Measurements from ENCODE around the gene NPTX2. TPM values are rescaled to one million over a fixed set of nuclear protein-coding genes. Genes with fewer than 3 reads are reported as not detected.

The NPTX2 gene
- total RNA-seq, 1 donor from 2014 or later, result 0.40 TPM

DNA sequence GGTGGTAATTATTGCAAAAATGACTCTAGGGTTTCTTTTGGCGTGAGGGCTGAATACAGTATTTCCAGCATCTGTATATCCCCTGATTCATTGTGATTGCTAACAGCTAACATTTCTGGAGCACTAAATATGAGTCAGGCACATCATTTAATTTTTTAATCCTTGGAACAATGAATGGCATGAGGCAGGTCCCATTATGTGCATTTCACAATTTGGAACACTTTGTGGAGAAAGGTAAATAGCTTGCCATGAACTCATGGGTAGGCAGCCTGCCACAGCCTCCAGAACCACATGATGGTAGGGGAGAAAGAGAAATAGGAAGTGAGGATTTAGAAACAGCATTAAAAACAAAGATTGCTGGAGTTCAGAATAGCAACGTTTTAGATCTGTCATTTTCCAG, 1.7 kb downstream of the NPTX2 start:
- no peak for DNase-seq (ENCODE audit: low read depth)
- H3K4me3 ChIP-seq (ENCODE audit: low read depth, low read length), result no peak overlapping the region
- TF ChIP-seq, protein P1, sequence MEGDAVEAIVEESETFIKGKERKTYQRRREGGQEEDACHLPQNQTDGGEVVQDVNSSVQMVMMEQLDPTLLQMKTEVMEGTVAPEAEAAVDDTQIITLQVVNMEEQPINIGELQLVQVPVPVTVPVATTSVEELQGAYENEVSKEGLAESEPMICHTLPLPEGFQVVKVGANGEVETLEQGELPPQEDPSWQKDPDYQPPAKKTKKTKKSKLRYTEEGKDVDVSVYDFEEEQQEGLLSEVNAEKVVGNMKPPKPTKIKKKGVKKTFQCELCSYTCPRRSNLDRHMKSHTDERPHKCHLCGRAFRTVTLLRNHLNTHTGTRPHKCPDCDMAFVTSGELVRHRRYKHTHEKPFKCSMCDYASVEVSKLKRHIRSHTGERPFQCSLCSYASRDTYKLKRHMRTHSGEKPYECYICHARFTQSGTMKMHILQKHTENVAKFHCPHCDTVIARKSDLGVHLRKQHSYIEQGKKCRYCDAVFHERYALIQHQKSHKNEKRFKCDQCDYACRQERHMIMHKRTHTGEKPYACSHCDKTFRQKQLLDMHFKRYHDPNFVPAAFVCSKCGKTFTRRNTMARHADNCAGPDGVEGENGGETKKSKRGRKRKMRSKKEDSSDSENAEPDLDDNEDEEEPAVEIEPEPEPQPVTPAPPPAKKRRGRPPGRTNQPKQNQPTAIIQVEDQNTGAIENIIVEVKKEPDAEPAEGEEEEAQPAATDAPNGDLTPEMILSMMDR (conservative IDR thresholded peaks at IDR 0.05; ENCODE audit: low read depth, low read length), result no peak

DNA sequence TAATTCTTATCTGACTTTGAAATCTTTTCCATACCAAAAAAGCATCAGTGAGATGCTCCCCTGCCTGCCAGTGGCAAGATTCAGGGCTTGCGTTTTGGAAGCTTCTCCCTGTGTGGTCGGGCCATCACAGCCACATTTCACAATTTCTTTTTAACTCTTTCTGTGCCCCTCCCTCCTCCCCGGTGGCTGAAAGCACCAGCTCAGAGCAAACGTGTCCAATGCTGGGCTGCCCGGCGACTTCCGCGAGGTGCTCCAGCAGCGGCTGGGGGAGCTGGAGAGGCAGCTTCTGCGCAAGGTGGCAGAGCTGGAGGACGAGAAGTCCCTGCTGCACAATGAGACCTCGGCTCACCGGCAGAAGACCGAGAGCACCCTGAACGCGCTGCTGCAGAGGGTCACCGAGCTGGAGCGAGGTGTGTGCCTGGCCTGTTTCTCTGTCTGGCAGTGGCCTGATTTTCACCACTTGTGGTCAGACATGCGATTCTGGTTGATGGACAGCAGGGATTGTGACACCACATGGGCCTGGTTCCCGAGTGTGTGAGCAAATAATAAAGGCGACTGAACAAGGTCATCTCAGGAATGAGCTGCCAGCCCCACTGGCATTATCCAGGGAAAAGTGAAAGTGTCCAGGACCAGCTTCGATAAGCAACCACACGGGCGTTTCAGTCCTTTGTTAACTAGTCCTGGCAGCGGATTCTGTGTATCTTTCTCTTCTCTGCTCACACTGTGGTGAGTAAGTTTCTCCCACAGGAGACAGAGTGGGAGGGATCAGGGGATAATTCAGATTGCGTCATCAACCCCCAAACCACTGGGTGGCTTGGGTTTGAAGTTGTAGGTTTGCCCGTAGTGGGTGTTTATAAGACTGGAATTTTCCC, 2.6 kb downstream of the NPTX2 start:
- TF ChIP-seq, protein P1 (conservative IDR thresholded peaks at IDR 0.05; ENCODE audit: low read depth, low read length), result no peak
- no peak overlapping the region for H3K4me3 ChIP-seq (ENCODE audit: low read depth, low read length)
- no peak for DNase-seq (ENCODE audit: low read depth)

GRCh38 chr7:98621573-98622482, 4.7 kb downstream of the NPTX2 start:
- TF ChIP-seq, protein P1 (conservative IDR thresholded peaks at IDR 0.05; ENCODE audit: low read depth, low read length), result no peak
- DNase-seq (ENCODE audit: low read depth), result no peak
- H3K4me3 ChIP-seq (ENCODE audit: low read depth, low read length), result no peak overlapping the region

- TF ChIP-seq, protein P1 (conservative IDR thresholded peaks at IDR 0.05; ENCODE audit: low read depth, low read length), result no peak
- DNase-seq (ENCODE audit: low read depth), result no peak
Observed at GRCh38 chr7:98622926-98623325, 5.8 kb downstream of the NPTX2 start.

GRCh38 chr7:98624846-98625420, 7.8 kb downstream of the NPTX2 start:
- H3K4me3 ChIP-seq (ENCODE audit: low read depth, low read length), result no peak overlapping the region
- no peak for DNase-seq (ENCODE audit: low read depth)
- TF ChIP-seq, protein P1 (conservative IDR thresholded peaks at IDR 0.05; ENCODE audit: low read depth, low read length), result no peak

More at GRCh38 chr7:98622926-98623325, 5.8 kb downstream of the NPTX2 start:
- no peak overlapping the region for H3K4me3 ChIP-seq (ENCODE audit: low read depth, low read length)

DNA sequence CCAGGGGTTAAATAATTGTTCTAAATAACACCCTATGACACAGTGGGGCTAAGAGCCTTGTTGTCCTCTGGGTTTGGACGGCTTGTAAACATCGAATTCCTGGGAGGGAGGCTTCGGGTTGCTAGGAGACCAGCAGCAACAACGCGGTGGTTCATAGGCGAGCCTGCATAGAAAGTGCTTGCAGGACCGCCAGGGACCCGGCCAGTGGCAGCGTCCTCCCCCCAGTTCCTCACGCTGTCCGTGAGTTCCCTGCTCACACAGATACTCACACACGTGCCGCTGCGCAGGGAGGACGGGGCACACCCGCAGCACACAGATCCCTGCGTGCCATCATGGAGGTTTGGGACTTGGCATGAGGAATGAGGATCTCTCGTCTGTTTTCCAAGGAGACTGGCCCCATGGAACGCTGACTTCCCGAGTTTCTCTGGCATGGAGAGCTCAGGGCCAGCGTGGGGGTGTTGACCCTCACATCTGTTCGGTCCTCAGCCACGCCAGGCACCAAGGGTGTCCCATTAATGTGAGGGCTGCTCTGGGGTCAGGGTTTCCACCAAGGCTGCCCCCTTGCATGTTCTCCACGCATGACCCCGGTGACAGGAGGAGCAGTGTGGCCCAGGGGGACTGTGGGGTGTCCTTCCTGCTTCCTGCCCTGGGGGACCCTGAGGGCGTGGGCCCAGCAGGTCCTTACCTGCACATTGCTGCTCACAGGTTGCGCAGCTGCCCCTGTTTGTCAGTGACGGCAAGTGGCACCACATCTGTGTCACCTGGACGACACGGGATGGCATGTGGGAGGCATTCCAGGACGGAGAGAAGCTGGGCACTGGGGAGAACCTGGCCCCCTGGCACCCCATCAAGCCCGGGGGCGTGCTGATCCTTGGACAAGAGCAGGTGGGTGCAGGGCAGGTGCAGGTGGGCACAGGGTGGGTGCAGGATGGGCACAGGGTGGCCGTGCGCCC, 9.7 kb downstream of the NPTX2 start:
- no peak overlapping the region for H3K4me3 ChIP-seq (ENCODE audit: low read depth, low read length)
- TF ChIP-seq, protein P1 (conservative IDR thresholded peaks at IDR 0.05; ENCODE audit: low read depth, low read length), result no peak
- no peak for DNase-seq (ENCODE audit: low read depth)
